Measurements from ENCODE around the gene NSG2. TPM values are rescaled to one million over a fixed set of nuclear protein-coding genes. Genes with fewer than 3 reads are reported as not detected.

The NSG2 gene
- total and polyA plus RNA-seq, 2 of the 4 experiments (the other 2 are of a cell fraction): not detected

DNA sequence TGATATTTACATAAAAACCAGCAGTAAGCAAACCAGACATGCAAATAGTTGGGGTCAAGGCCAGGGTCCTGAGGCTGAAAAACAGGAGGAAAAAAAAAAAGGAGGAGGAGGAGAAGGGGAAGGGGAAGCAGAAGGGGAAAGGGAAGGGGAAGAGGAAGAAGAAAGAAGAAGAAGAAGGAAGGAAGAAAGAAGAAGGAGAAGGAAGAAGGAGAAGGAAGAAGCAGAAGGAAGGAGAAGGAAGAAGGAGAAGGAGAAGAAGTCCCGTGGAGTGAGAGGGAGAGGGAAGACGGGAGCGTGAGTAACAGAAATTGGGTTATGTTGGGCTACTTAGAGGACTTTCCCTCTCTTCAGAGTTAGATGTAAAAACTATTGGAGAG, 24.6 kb upstream of the NSG2 start:
- 43% methylated on average over 1 of the region's 3 CpGs; no CpG with 5 or more reads in 1 of the 2 experiments for WGBS, 2 experiments (ENCODE audit: extremely low coverage in 2 of 2, insufficient read length in 1 of 2)
- H3K27ac ChIP-seq (ENCODE audit: insufficient read depth, low read length): no peak overlapping the region
- H4K8ac ChIP-seq (ENCODE audit: low read depth in 2 of 2, low read length in 2 of 2): no peak overlapping the region
- H3K36me3 ChIP-seq (ENCODE audit: control insufficient read depth, insufficient read depth, low read length): no peaks in the 10 kb centered on the region
- H2AFZ ChIP-seq (replicated peaks; ENCODE audit: low read length, poor library complexity): no peak overlapping the region
- no peak overlapping the region for H2AK9ac ChIP-seq (replicated peaks; ENCODE audit: low read depth, low read length, poor library complexity)
- intact Hi-C loops (cut with micrococcal nuclease) (no loop called here), dilution Hi-C loops (cut with HindIII; ENCODE audit: low sequenced_read_pairs, unreplicated experiment) (no loop called here), in situ Hi-C loops (cut with MboI; ENCODE audit: low sequenced_read_pairs) (no loop called here)
- H4K91ac ChIP-seq (ENCODE audit: insufficient read depth, low read depth, low read length): no peak overlapping the region
- no peak overlapping the region for H3K4ac ChIP-seq (ENCODE audit: low read depth, low read length)
- H3K4me2 ChIP-seq (ENCODE audit: low read depth, low read length): no peak overlapping the region
- no peak overlapping the region for H3K9ac ChIP-seq (ENCODE audit: low read depth, low read length)
- no peak overlapping the region for H3K14ac ChIP-seq (replicated peaks; ENCODE audit: low read depth, low read length)
- ChIA-PET POLR2A (ENCODE audit: unreplicated experiment) (no interaction called here), CTCF (no interaction called here)
- H3K79me1 ChIP-seq (ENCODE audit: low read depth in 1 of 2, low read length in 2 of 2): no peaks in the 10 kb centered on the region
- no peaks in the 10 kb centered on the region for H3K9me3 ChIP-seq (ENCODE audit: control insufficient read depth, insufficient read depth, low read length)
- H4K5ac ChIP-seq (ENCODE audit: low read depth, low read length): no peak overlapping the region
- no peak overlapping the region for H2BK15ac ChIP-seq (ENCODE audit: low read depth, low read length)
- H3K18ac ChIP-seq (ENCODE audit: low read depth, low read length): no peak overlapping the region
- H3K4me1 ChIP-seq (ENCODE audit: control insufficient read depth, insufficient read depth, low read length): no peaks in the 10 kb centered on the region
- no peak overlapping the region for H3K56ac ChIP-seq (ENCODE audit: extremely low read depth, insufficient read depth, low read length)
- H2BK120ac ChIP-seq (ENCODE audit: low read depth, low read length): no peak overlapping the region
- no peak for TF ChIP-seq POLR2A (IDR thresholded peaks at IDR 0.05; ENCODE audit: low read depth, low read length)
- TF ChIP-seq, protein P1, sequence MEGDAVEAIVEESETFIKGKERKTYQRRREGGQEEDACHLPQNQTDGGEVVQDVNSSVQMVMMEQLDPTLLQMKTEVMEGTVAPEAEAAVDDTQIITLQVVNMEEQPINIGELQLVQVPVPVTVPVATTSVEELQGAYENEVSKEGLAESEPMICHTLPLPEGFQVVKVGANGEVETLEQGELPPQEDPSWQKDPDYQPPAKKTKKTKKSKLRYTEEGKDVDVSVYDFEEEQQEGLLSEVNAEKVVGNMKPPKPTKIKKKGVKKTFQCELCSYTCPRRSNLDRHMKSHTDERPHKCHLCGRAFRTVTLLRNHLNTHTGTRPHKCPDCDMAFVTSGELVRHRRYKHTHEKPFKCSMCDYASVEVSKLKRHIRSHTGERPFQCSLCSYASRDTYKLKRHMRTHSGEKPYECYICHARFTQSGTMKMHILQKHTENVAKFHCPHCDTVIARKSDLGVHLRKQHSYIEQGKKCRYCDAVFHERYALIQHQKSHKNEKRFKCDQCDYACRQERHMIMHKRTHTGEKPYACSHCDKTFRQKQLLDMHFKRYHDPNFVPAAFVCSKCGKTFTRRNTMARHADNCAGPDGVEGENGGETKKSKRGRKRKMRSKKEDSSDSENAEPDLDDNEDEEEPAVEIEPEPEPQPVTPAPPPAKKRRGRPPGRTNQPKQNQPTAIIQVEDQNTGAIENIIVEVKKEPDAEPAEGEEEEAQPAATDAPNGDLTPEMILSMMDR (conservative IDR thresholded peaks at IDR 0.05; ENCODE audit: low read depth, low read length): no peak
- no peak for TF ChIP-seq MAFK (IDR thresholded peaks at IDR 0.05; ENCODE audit: low read depth, low read length)
- TF ChIP-seq MXI1 (IDR thresholded peaks at IDR 0.05; ENCODE audit: borderline replicate concordance, low read depth, low read length): no peak
- no peak for TF ChIP-seq CEBPB (IDR thresholded peaks at IDR 0.05; ENCODE audit: low read depth, low read length)
- TF ChIP-seq RFX5 (IDR thresholded peaks at IDR 0.05; ENCODE audit: low read depth, low read length): no peak
- TF ChIP-seq, protein P2, sequence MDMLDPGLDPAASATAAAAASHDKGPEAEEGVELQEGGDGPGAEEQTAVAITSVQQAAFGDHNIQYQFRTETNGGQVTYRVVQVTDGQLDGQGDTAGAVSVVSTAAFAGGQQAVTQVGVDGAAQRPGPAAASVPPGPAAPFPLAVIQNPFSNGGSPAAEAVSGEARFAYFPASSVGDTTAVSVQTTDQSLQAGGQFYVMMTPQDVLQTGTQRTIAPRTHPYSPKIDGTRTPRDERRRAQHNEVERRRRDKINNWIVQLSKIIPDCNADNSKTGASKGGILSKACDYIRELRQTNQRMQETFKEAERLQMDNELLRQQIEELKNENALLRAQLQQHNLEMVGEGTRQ (IDR thresholded peaks at IDR 0.05; ENCODE audit: low read depth, low read length): no peak
- TF ChIP-seq, protein P3, sequence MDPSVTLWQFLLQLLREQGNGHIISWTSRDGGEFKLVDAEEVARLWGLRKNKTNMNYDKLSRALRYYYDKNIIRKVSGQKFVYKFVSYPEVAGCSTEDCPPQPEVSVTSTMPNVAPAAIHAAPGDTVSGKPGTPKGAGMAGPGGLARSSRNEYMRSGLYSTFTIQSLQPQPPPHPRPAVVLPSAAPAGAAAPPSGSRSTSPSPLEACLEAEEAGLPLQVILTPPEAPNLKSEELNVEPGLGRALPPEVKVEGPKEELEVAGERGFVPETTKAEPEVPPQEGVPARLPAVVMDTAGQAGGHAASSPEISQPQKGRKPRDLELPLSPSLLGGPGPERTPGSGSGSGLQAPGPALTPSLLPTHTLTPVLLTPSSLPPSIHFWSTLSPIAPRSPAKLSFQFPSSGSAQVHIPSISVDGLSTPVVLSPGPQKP (IDR thresholded peaks at IDR 0.05; ENCODE audit: borderline replicate concordance, low read depth, low read length): no peak
- TF ChIP-seq BHLHE40 (IDR thresholded peaks at IDR 0.05; ENCODE audit: low read depth, low read length): no peak
- no peak for TF ChIP-seq RCOR1 (IDR thresholded peaks at IDR 0.05; ENCODE audit: insufficient replicate concordance, low read length)
- TF ChIP-seq FOS (IDR thresholded peaks at IDR 0.05; ENCODE audit: low read depth, low read length): no peak
- TF ChIP-seq SMC3 (IDR thresholded peaks at IDR 0.05; ENCODE audit: low read depth, low read length): no peak
- no peak for TF ChIP-seq MAZ (IDR thresholded peaks at IDR 0.05; ENCODE audit: borderline replicate concordance, low read depth, low read length)
- no peak for TF ChIP-seq NFE2L2 (IDR thresholded peaks at IDR 0.05; ENCODE audit: low read depth, low read length)
- H4K20me1 ChIP-seq (ENCODE audit: insufficient read depth, low read length): no peaks in the 10 kb centered on the region
- 0 out of 2 replicates have a peak, but pooled peaks cover 3% of the 10 kb centered on the region for H3K27me3 ChIP-seq (ENCODE audit: control insufficient read depth, insufficient read depth, low read length)
- no peak overlapping the region for H2BK5ac ChIP-seq (ENCODE audit: low read depth, low read length, poor library complexity, severe bottlenecking)
- DNase-seq (no peak), ATAC-seq (ENCODE audit: low read depth) (no peak)
- no peak overlapping the region for H3K23ac ChIP-seq (ENCODE audit: low read depth, low read length)
- H2AK5ac ChIP-seq (ENCODE audit: low read depth, low read length): no peak overlapping the region
- no TSS peak for BruUV-seq (replicated peaks)
- H3K4me3 ChIP-seq (ENCODE audit: insufficient read depth, low read depth, low read length): no peak overlapping the region
- H3K9me1 ChIP-seq (ENCODE audit: insufficient read depth, low read length): no peaks in the 10 kb centered on the region
- H2BK20ac ChIP-seq (ENCODE audit: low read depth, low read length): no peak overlapping the region
